Endothelial cell of umbilical vein (primary cell): ENCODE measurements around the gene ITPRID1. TPM values are rescaled to one million over a fixed set of nuclear protein-coding genes. Genes with fewer than 3 reads are reported as not detected.

Experiments
- BruUV-seq: library from RNA; stranded (reverse); fragments of 400-500 nt; replicated peaks from 2 replicates; lab custom pipeline; 2021; lab: Mats Ljungman, UMichigan
- CTCF ChIA-PET: fragments of 300-600, 350-600 bp; sonication (Branson Sonifier 250); formaldehyde crosslinking; loops from one replicate; lab custom pipeline; 2021; ENCODE audit warnings: antibody characterized with exemption, inconsistent platforms; lab: Charles Lee
- POLR2A ChIA-PET: fragments of 300-600, 350-600 bp; sonication (Branson Sonifier 250); formaldehyde crosslinking; loops from one replicate; lab custom pipeline; 2021; ENCODE audit warnings: antibody characterized with exemption, inconsistent platforms; lab: Charles Lee
- DNase-seq: peaks from one replicate; pipeline ENCODE4 v3.0.0-alpha.2; 2011; ENCODE audit warnings: low read depth, low spot score
- FAIRE-seq: peaks from 2 replicates; lab custom pipeline; 2011; peaks lifted over from hg19 to GRCh38; lab: Jason Lieb, UNC
- H2AFZ ChIP-seq: 2 replicates; pipeline ENCODE4 v1.6.0; 2012; ENCODE audit warnings: low read depth, low read length, control low read depth, inconsistent platforms
- H3K27ac ChIP-seq: 2 replicates; pipeline ENCODE4 v1.5.1; 2011; ENCODE audit warnings: low read depth, mild to moderate bottlenecking, control low read depth, low read length, moderate library complexity; ENCODE audit not compliant: insufficient read depth
- H3K27me3 ChIP-seq, 2 experiments: 2 replicates each; pipeline versions ENCODE4 v1.6.0 to v1.6.1; 2011; ENCODE audit warnings: low read length in 2 of 2, mixed read lengths in 1 of 2; ENCODE audit not compliant: control insufficient read depth in 2 of 2, insufficient read depth in 2 of 2
- H3K36me3 ChIP-seq, 2 experiments: 2 replicates in 1 of 2; 3 replicates in 1 of 2; pipeline ENCODE4 v1.5.1; 2011; ENCODE audit warnings: low read length in 2 of 2, mild to moderate bottlenecking in 1 of 2, moderate library complexity in 1 of 2; ENCODE audit not compliant: control insufficient read depth in 2 of 2, insufficient read depth in 2 of 2; ENCODE audit errors: extremely low read depth in 1 of 2
- H3K4me1 ChIP-seq: 3 replicates; pipeline ENCODE4 v1.5.1; 2011; ENCODE audit warnings: mild to moderate bottlenecking, low read length; ENCODE audit not compliant: control insufficient read depth, insufficient read depth; ENCODE audit errors: extremely low read depth
- H3K4me2 ChIP-seq: 2 replicates; pipeline ENCODE4 v1.6.1; 2011; ENCODE audit warnings: low read length, control low read depth, mixed read lengths; ENCODE audit not compliant: insufficient read depth
- H3K4me3 ChIP-seq, 3 experiments: fragments of 200-600 bp in 1 of 3; sonication (generic), shearing (Covaris generic) in 1 of 3; replicated peaks in 1 of 3; 2 replicates each; pipeline ENCODE4 v1.5.1; 2011 to 2016; ENCODE audit warnings: control low read depth in 3 of 3, low read length in 3 of 3, mild to moderate bottlenecking in 2 of 3, inconsistent platforms in 1 of 3, low read depth in 1 of 3, moderate library complexity in 1 of 3; ENCODE audit not compliant: insufficient read depth in 1 of 3
- H3K79me2 ChIP-seq: 2 replicates; pipeline ENCODE4 v1.6.0; 2012; ENCODE audit warnings: low read length, inconsistent platforms; ENCODE audit not compliant: control insufficient read depth, insufficient read depth
- H3K9ac ChIP-seq: replicated peaks from 2 replicates; pipeline ENCODE3; 2011; ENCODE audit warnings: low read length, control low read depth; ENCODE audit not compliant: insufficient read depth; ENCODE audit errors: extremely low read depth
- H3K9me1 ChIP-seq: replicated peaks from 3 replicates; pipeline ENCODE4 v1.6.0; 2011; ENCODE audit warnings: mild to moderate bottlenecking, low read length; ENCODE audit not compliant: control insufficient read depth, insufficient read depth; ENCODE audit errors: extremely low read depth
- H3K9me3 ChIP-seq: replicated peaks from 2 replicates; pipeline ENCODE4 v1.5.1; 2012; ENCODE audit warnings: low read length, inconsistent platforms; ENCODE audit not compliant: control insufficient read depth, insufficient read depth
- H4K20me1 ChIP-seq: replicated peaks from 2 replicates; pipeline ENCODE3; 2011; ENCODE audit warnings: mild to moderate bottlenecking, low read length; ENCODE audit not compliant: control insufficient read depth, insufficient read depth; ENCODE audit errors: extremely low read depth
- CTCF ChIP-seq, 2 donors: IDR thresholded peaks; 1 replicate in 1 of 2; 2 replicates in 1 of 2; pipeline ENCODE4 v1.5.1; 2011; ENCODE audit warnings: low read length in 2 of 2, mild to moderate bottlenecking in 2 of 2, moderate library complexity in 2 of 2, control low read depth in 1 of 2, inconsistent platforms in 1 of 2, low read depth in 1 of 2; ENCODE audit not compliant: insufficient read depth in 1 of 2; ENCODE audit errors: extremely low read depth in 1 of 2
- EZH2 ChIP-seq: IDR thresholded peaks from 2 replicates; pipeline ENCODE4 v1.6.1; 2012; ENCODE audit warnings: borderline replicate concordance, low read depth, mild to moderate bottlenecking, moderate library complexity, low read length, inconsistent platforms; ENCODE audit not compliant: severe bottlenecking
- FOS ChIP-seq: IDR thresholded peaks from 2 replicates; pipeline ENCODE4 v1.6.1; 2011; ENCODE audit warnings: mild to moderate bottlenecking, low read length, moderate library complexity, borderline replicate concordance; ENCODE audit not compliant: insufficient read depth
- GATA2 ChIP-seq: IDR thresholded peaks from 2 replicates; pipeline ENCODE4 v1.7.0; 2011; ENCODE audit warnings: low read depth, mild to moderate bottlenecking, moderate library complexity, mixed read lengths, low read length; ENCODE audit not compliant: insufficient read length, insufficient read depth
- JUN ChIP-seq: IDR thresholded peaks from 2 replicates; pipeline ENCODE4 v1.6.1; 2011; ENCODE audit warnings: borderline replicate concordance, low read depth; ENCODE audit not compliant: insufficient read length, insufficient read depth
- MAX ChIP-seq: IDR thresholded peaks from 2 replicates; pipeline ENCODE4 v1.6.1; 2011; ENCODE audit not compliant: insufficient read depth, insufficient read length
- MYC ChIP-seq: IDR thresholded peaks from one replicate; pipeline ENCODE4 v1.6.1; 2011; ENCODE audit warnings: mild to moderate bottlenecking, low read depth, low read length
- POLR2A ChIP-seq: IDR thresholded peaks from 2 replicates; pipeline ENCODE4 v1.6.1; 2012; ENCODE audit warnings: low read depth, mild to moderate bottlenecking, control low read depth, low read length
- POLR2AphosphoS5 ChIP-seq: IDR thresholded peaks from 2 replicates; pipeline ENCODE4 v1.6.1; 2012; ENCODE audit warnings: low read depth, mild to moderate bottlenecking, control low read depth, low read length, moderate library complexity; ENCODE audit not compliant: insufficient read depth
- dilution Hi-C: fragments of 300-500 bp; cut with MboI; formaldehyde crosslinking; loops from one replicate; pipeline ENCODE4 v1.15.0; 2019; ENCODE audit warnings: low sequenced_read_pairs; ENCODE audit not compliant: extremely low pct_ligation_motif_present
- intact Hi-C: fragments of 100-400 bp; cut with micrococcal nuclease; formaldehyde crosslinking; loops from one replicate; pipeline ENCODE4 v1.10.0; 2022
- polyA plus RNA-seq, 4 experiments: library from polyadenylated mRNA; depleted of rRNA in 3 of 4; stranded (reverse) in 3 of 4; unstranded in 1 of 4; fragments of >200 nt; gene quantifications; 2 replicates each; pipeline versions ENCODE4 v1.2.1 to v1.2.3, GENCODE V29; 2011 to 2012; ENCODE audit warnings: missing spikeins in 1 of 4
- total RNA-seq: library from RNA; stranded (reverse); gene quantifications from 2 replicates; pipeline ENCODE4 v1.2.3, GENCODE V29; 2021

ITPRID1 gene
- total and polyA plus RNA-seq, 2 donors (not counting 3 experiments of a cell fraction or from before 2014, with no cell fraction given) = not detected

- FAIRE-seq = no peak
Observed at GRCh38 chr7:31642681-31643115, 128.8 kb downstream of the ITPRID1 start.

More at GRCh38 chr7:31642681-31643115, 128.8 kb downstream of the ITPRID1 start:
- H3K27ac ChIP-seq = no peak overlapping the region
- no peaks in the 10 kb centered on the region for H3K4me1 ChIP-seq
- H3K9me1 ChIP-seq = no peaks in the 10 kb centered on the region
- no peak for DNase-seq
- H3K4me3 ChIP-seq = no peak overlapping the region
- no peak overlapping the region for H3K4me2 ChIP-seq
- no peak overlapping the region for H2AFZ ChIP-seq
- dilution Hi-C loops = no loop called here
- H4K20me1 ChIP-seq = no peaks in the 10 kb centered on the region
- intact Hi-C loops = no loop called here
- BruUV-seq = no TSS peak
- no peak overlapping the region for H3K9ac ChIP-seq
- no peaks in the 10 kb centered on the region for H3K27me3 ChIP-seq
- CTCF ChIA-PET = no interaction called here
- H3K36me3 ChIP-seq = no peaks in the 10 kb centered on the region
- H3K9me3 ChIP-seq = no peaks in the 10 kb centered on the region
- TF ChIP-seq POLR2A (no peak), GATA2 (no peak), JUN (no peak), MAX (no peak), FOS (no peak), POLR2AphosphoS5 (no peak), MYC (no peak), EZH2 (no peak), CTCF (IDR thresholded peaks at IDR 0.05; ENCODE audit: extremely low read depth in 1 of 2, insufficient read depth in 1 of 2, low read depth in 1 of 2, low read length in 2 of 2) (no peak)
- POLR2A ChIA-PET = no interaction called here
- no peaks in the 10 kb centered on the region for H3K79me2 ChIP-seq
